H1 (cell line): ENCODE measurements around the gene TNS4. TPM values are rescaled to one million over a fixed set of nuclear protein-coding genes. Genes with fewer than 3 reads are reported as not detected.

ENCODE experiments used
- CTCF ChIA-PET: fragments of 300-600 bp; sonication (Branson Sonifier 250); formaldehyde crosslinking; loops from one replicate; lab custom pipeline; 2021; ENCODE audit not compliant: partially characterized antibody; lab: Charles Lee
- POLR2A ChIA-PET: fragments of 300-600 bp; sonication (Branson Sonifier 250); formaldehyde crosslinking; loops from one replicate; lab custom pipeline; 2021; ENCODE audit warnings: inconsistent platforms; ENCODE audit not compliant: partially characterized antibody; lab: Charles Lee
- DNase-seq, 2 experiments: peaks; one replicate each; pipeline versions ENCODE4 v3.0.0 to v3.0.0-alpha.2; 2010 to 2022; ENCODE audit warnings: low spot score in 2 of 2, low read depth in 1 of 2, mixed read lengths in 1 of 2
- FAIRE-seq: peaks from 2 replicates; lab custom pipeline; 2011; peaks lifted over from hg19 to GRCh38; lab: Jason Lieb, UNC
- H2AFZ ChIP-seq: 2 replicates; pipeline ENCODE4 v1.8.1; 2012; ENCODE audit warnings: low read length, inconsistent platforms
- H2AK5ac ChIP-seq: 2 replicates; pipeline ENCODE4 v1.6.1; 2013; ENCODE audit warnings: low read depth, low read length
- H2BK120ac ChIP-seq: replicated peaks from 2 replicates; pipeline ENCODE3; 2013; ENCODE audit warnings: low read depth, low read length, inconsistent platforms
- H2BK12ac ChIP-seq: 2 replicates; pipeline ENCODE4 v1.6.1; 2013; ENCODE audit warnings: low read depth, low read length
- H2BK15ac ChIP-seq: 2 replicates; pipeline ENCODE4 v1.6.1; 2013; ENCODE audit warnings: low read length
- H2BK20ac ChIP-seq: 2 replicates; pipeline ENCODE4 v1.6.1; 2013; ENCODE audit warnings: low read length
- H2BK5ac ChIP-seq: 2 replicates; pipeline ENCODE4 v1.6.1; 2013; ENCODE audit warnings: low read depth, low read length
- H3K14ac ChIP-seq: 2 replicates; pipeline ENCODE4 v1.6.1; 2013; ENCODE audit warnings: inconsistent platforms; ENCODE audit not compliant: insufficient read length
- H3K18ac ChIP-seq: 2 replicates; pipeline ENCODE4 v1.6.1; 2013; ENCODE audit warnings: low read length; ENCODE audit errors: extremely low read depth
- H3K23ac ChIP-seq: 2 replicates; pipeline ENCODE4 v1.6.1; 2013; ENCODE audit warnings: inconsistent platforms; ENCODE audit not compliant: insufficient read length
- H3K23me2 ChIP-seq: 2 replicates; pipeline ENCODE4 v1.6.1; 2013; ENCODE audit warnings: low read depth, low read length
- H3K27ac ChIP-seq: 2 replicates; pipeline ENCODE4 v1.6.1; 2011; ENCODE audit warnings: low read depth, low read length, inconsistent platforms
- H3K27me3 ChIP-seq, 4 experiments: replicated peaks in 1 of 4; 1 replicate in 1 of 4; 2 replicates in 3 of 4; pipeline versions ENCODE4 v1.6.1 to v1.8.1; 2011 to 2013; ENCODE audit warnings: low read length in 3 of 4, mild to moderate bottlenecking in 3 of 4, inconsistent platforms in 2 of 4, mixed read lengths in 2 of 4, moderate library complexity in 1 of 4; ENCODE audit not compliant: control insufficient read depth in 3 of 4, insufficient read depth in 3 of 4; ENCODE audit errors: extremely low read depth in 1 of 4
- H3K36me3 ChIP-seq, 4 experiments: 2 replicates each; pipeline versions ENCODE4 v1.6.1 to v1.8.1; 2011 to 2013; ENCODE audit warnings: mild to moderate bottlenecking in 4 of 4, low read length in 3 of 4, moderate library complexity in 2 of 4, control low read depth in 1 of 4, inconsistent platforms in 1 of 4; ENCODE audit not compliant: insufficient read depth in 4 of 4, control insufficient read depth in 2 of 4
- H3K4ac ChIP-seq: replicated peaks from 2 replicates; pipeline ENCODE3; 2013; ENCODE audit warnings: low read length, low read depth, mixed read lengths, inconsistent platforms; ENCODE audit not compliant: insufficient read length
- H3K4me1 ChIP-seq, 4 experiments: replicated peaks in 1 of 4; 1 replicate in 1 of 4; 2 replicates in 3 of 4; pipeline versions ENCODE4 v1.6.1 to v1.8.1; 2011 to 2013; ENCODE audit warnings: low read length in 3 of 4, inconsistent platforms in 2 of 4, mixed read lengths in 1 of 4; ENCODE audit not compliant: insufficient read depth in 4 of 4, control insufficient read depth in 3 of 4
- H3K4me2 ChIP-seq, 2 experiments: 2 replicates each; pipeline versions ENCODE4 v1.6.1 to v1.8.1; 2011 to 2013; ENCODE audit warnings: low read depth in 2 of 2, low read length in 2 of 2, control low read depth in 1 of 2, inconsistent platforms in 1 of 2, mild to moderate bottlenecking in 1 of 2; ENCODE audit not compliant: insufficient read depth in 1 of 2
- H3K4me3 ChIP-seq, 4 experiments: fragments of 200-600, 300-600 bp in 1 of 4; sonication (generic), shearing (Covaris generic), sonication (Bioruptor Twin) in 1 of 4; 2 replicates each; pipeline versions ENCODE4 v1.5.1 to v1.8.1; 2011 to 2016; ENCODE audit warnings: low read length in 4 of 4, low read depth in 3 of 4, control low read depth in 2 of 4, inconsistent platforms in 2 of 4, mild to moderate bottlenecking in 2 of 4, mixed read lengths in 1 of 4, moderate library complexity in 1 of 4; ENCODE audit not compliant: insufficient read depth in 2 of 4; ENCODE audit errors: extremely low read depth in 1 of 4
- H3K56ac ChIP-seq: replicated peaks from 2 replicates; pipeline ENCODE3; 2013; ENCODE audit warnings: low read depth, mild to moderate bottlenecking, mixed read lengths, low read length, inconsistent platforms; ENCODE audit not compliant: insufficient read length
- H3K79me1 ChIP-seq: 2 replicates; pipeline ENCODE4 v1.6.1; 2013; ENCODE audit warnings: low read depth, low read length, control low read depth
- H3K79me2 ChIP-seq, 2 experiments: 2 replicates each; pipeline versions ENCODE4 v1.6.1 to v1.8.1; 2012 to 2013; ENCODE audit warnings: low read length in 2 of 2, mild to moderate bottlenecking in 2 of 2, inconsistent platforms in 1 of 2; ENCODE audit not compliant: insufficient read depth in 2 of 2, control insufficient read depth in 1 of 2
- H3K9ac ChIP-seq, 4 experiments: replicated peaks in 1 of 4; 1 replicate in 1 of 4; 2 replicates in 3 of 4; pipeline versions ENCODE4 v1.6.1 to v1.8.1; 2011 to 2013; ENCODE audit warnings: low read depth in 3 of 4, low read length in 3 of 4, control low read depth in 2 of 4, mild to moderate bottlenecking in 2 of 4, moderate library complexity in 2 of 4, inconsistent platforms in 1 of 4; ENCODE audit errors: extremely low read depth in 1 of 4
- H3K9me3 ChIP-seq, 2 experiments: 2 replicates each; pipeline versions ENCODE4 v1.6.1 to v1.8.1; 2012 to 2013; ENCODE audit warnings: mild to moderate bottlenecking in 2 of 2, moderate library complexity in 2 of 2, control low read depth in 1 of 2, inconsistent platforms in 1 of 2, low read depth in 1 of 2, low read length in 1 of 2, mixed read lengths in 1 of 2; ENCODE audit not compliant: insufficient read depth in 2 of 2
- H4K20me1 ChIP-seq, 2 experiments: replicated peaks in 1 of 2; 2 replicates each; pipeline versions ENCODE3 to v1.8.1; 2011 to 2013; ENCODE audit warnings: inconsistent platforms in 2 of 2, low read length in 2 of 2, mild to moderate bottlenecking in 1 of 2; ENCODE audit not compliant: insufficient read depth in 2 of 2, control insufficient read depth in 1 of 2
- H4K5ac ChIP-seq: 2 replicates; pipeline ENCODE4 v1.6.1; 2013; ENCODE audit warnings: low read length, low read depth, mixed read lengths, inconsistent platforms; ENCODE audit not compliant: insufficient read length
- H4K8ac ChIP-seq: 2 replicates; pipeline ENCODE4 v1.8.0; 2013; ENCODE audit warnings: mild to moderate bottlenecking, moderate library complexity, low read length, inconsistent platforms; ENCODE audit not compliant: insufficient read depth; ENCODE audit errors: extremely low read depth
- H4K91ac ChIP-seq: replicated peaks from 2 replicates; pipeline ENCODE3; 2013; ENCODE audit warnings: low read length, mixed read lengths, inconsistent platforms; ENCODE audit not compliant: insufficient read length
- BACH1 ChIP-seq: IDR thresholded peaks from 2 replicates; pipeline ENCODE4 v1.6.1; 2012; ENCODE audit warnings: low read length, improper control_type of control experiment
- CTBP2 ChIP-seq: IDR thresholded peaks from 2 replicates; pipeline ENCODE4 v1.7.0; 2011; ENCODE audit warnings: borderline replicate concordance, mild to moderate bottlenecking, moderate library complexity, mixed read lengths, low read length; ENCODE audit not compliant: insufficient read depth, insufficient read length
- NRF1 ChIP-seq: IDR thresholded peaks from 2 replicates; pipeline ENCODE4 v1.6.1; 2011; ENCODE audit warnings: mild to moderate bottlenecking, low read depth, low read length, improper control_type of control experiment
- RBBP5 ChIP-seq: IDR thresholded peaks from 2 replicates; pipeline ENCODE4 v1.7.1; 2012; ENCODE audit warnings: low read depth, mild to moderate bottlenecking, inconsistent platforms, low read length, moderate library complexity, borderline replicate concordance
- SAP30 ChIP-seq: fragments of 300-600 bp; sonication (generic); IDR thresholded peaks from 2 replicates; pipeline ENCODE4 v1.7.1; 2012; ENCODE audit warnings: low read length, moderate library complexity, mild to moderate bottlenecking, inconsistent platforms; ENCODE audit not compliant: insufficient read depth, insufficient replicate concordance
- TAF7 ChIP-seq: optimal IDR thresholded peaks from 2 replicates; pipeline ENCODE3; 2011; ENCODE audit warnings: low read depth, mild to moderate bottlenecking, inconsistent platforms, low read length, moderate library complexity, borderline replicate concordance
- polyA plus RNA-seq, 7 experiments: library from polyadenylated mRNA; depleted of rRNA in 3 of 7; stranded (reverse) in 5 of 7; unstranded in 2 of 7; fragments of >200 nt in 5 of 7; fragments of 200-250 nt in 2 of 7; gene quantifications; 1 replicate in 5 of 7; 2 replicates in 1 of 7; 4 replicates in 1 of 7; pipeline versions ENCODE4 v1.2.1 to v1.2.3, GENCODE V29; 2011 to 2013; ENCODE audit warnings: missing spikeins in 2 of 7, mixed read lengths in 2 of 7
- total RNA-seq: library from RNA; stranded (reverse); fragmentation: NEBNext Ultra II Directional; extraction: Animal tissue kit (Norgen Biotek cat#: 25700); gene quantifications from 2 replicates; pipeline ENCODE4 v1.2.1, GENCODE V29; 2021
- TF ChIP-seq, protein P1 (sequence below): IDR thresholded peaks from 2 replicates; pipeline ENCODE4 v1.6.1; 2012; ENCODE audit warnings: low read length, inconsistent platforms
- TF ChIP-seq, protein P2 (sequence below), 3 experiments: IDR thresholded peaks; 1 replicate in 2 of 3; 2 replicates in 1 of 3; pipeline versions ENCODE4 v1.5.1 to v1.6.1; 2011; ENCODE audit warnings: low read length in 3 of 3, mild to moderate bottlenecking in 3 of 3, inconsistent platforms in 2 of 3, low read depth in 1 of 3, moderate library complexity in 1 of 3; ENCODE audit not compliant: insufficient read depth in 1 of 3; ENCODE audit errors: control extremely low read depth in 1 of 3

The TNS4 gene
- total and polyA plus RNA-seq, 2 of the 8 experiments (the other 6 are each of a cell fraction or from before 2014, with no cell fraction given), result 0.20 to 0.21 TPM

DNA sequence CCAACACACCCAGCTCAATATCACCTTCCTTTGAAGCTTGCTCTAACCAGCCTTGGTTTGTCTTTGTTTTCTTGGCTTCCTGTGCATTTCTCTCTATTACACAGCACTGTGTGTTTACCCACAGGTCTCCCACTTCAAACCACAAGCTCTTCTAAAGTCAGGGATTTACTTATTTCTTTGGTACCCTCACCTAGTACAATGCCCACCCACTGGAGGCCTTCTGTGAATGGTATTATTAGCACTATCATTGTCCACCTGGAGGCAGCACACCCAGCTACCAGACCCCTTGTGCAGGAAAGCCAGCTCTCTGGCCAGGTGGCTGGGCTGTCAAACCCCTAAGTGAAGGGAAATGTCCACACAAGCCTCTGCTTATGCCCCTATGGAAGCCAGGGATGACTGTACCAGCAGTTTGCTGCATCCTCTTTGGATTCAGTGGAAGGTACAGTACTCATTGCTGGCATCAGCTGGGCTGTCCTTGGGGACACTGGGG, 74.4 kb downstream of the TNS4 start:
- no peak overlapping the region for H2BK15ac ChIP-seq
- no peak overlapping the region for H2BK20ac ChIP-seq
- H3K79me2 ChIP-seq, result no peaks in the 10 kb centered on the region
- no peak overlapping the region for H3K56ac ChIP-seq
- CTCF ChIA-PET, result interaction anchor here (0.6 to 6.0 kb wide), 14 partner anchors 8 to 1123 kb away, joined by 3 to 50 read pairs (median 5); partner anchors contain the start of gene TOP2A
- POLR2A ChIA-PET, result interaction anchor here (1.6 to 2.1 kb wide), 2 partner anchors 10 to 34 kb away, joined by 5 read pairs; partner anchors contain the start of gene TOP2A
- H3K4me3 ChIP-seq, result no peak overlapping the region
- no peak overlapping the region for H2AFZ ChIP-seq
- H4K20me1 ChIP-seq, result no peaks in the 10 kb centered on the region
- H2BK5ac ChIP-seq, result no peak overlapping the region
- no peaks in the 10 kb centered on the region for H3K27me3 ChIP-seq
- no peaks in the 10 kb centered on the region; the same call in 1 of the 2 replicates for H3K23me2 ChIP-seq
- no peak overlapping the region for H4K5ac ChIP-seq
- no peak overlapping the region for H3K27ac ChIP-seq
- no peak overlapping the region for H3K14ac ChIP-seq
- H3K36me3 ChIP-seq, result no peaks in the 10 kb centered on the region
- no peak overlapping the region for H3K4ac ChIP-seq
- H3K79me1 ChIP-seq, result no peaks in the 10 kb centered on the region
- H4K91ac ChIP-seq, result no peak overlapping the region
- no peak overlapping the region for H3K23ac ChIP-seq
- H2AK5ac ChIP-seq, result no peak overlapping the region
- FAIRE-seq (no peak), DNase-seq (peak in 1 of 2 experiments; percentile 40)
- no peak overlapping the region for H3K18ac ChIP-seq
- H3K9me3 ChIP-seq, result no peaks in the 10 kb centered on the region
- H3K4me1 ChIP-seq, result peaks cover 3 to 12% (median 4%) of the 10 kb centered on the region in 4 experiments
- H2BK120ac ChIP-seq, result no peak overlapping the region
- no peak overlapping the region for H4K8ac ChIP-seq
- H3K4me2 ChIP-seq, result no peak overlapping the region
- no peak overlapping the region for H2BK12ac ChIP-seq
- no peak overlapping the region for H3K9ac ChIP-seq
- TF ChIP-seq CTBP2 (no peak), NRF1 (no peak), BACH1 (no peak), SAP30 (no peak), RBBP5 (no peak), TAF7 (no peak)
- TF ChIP-seq, protein P1, sequence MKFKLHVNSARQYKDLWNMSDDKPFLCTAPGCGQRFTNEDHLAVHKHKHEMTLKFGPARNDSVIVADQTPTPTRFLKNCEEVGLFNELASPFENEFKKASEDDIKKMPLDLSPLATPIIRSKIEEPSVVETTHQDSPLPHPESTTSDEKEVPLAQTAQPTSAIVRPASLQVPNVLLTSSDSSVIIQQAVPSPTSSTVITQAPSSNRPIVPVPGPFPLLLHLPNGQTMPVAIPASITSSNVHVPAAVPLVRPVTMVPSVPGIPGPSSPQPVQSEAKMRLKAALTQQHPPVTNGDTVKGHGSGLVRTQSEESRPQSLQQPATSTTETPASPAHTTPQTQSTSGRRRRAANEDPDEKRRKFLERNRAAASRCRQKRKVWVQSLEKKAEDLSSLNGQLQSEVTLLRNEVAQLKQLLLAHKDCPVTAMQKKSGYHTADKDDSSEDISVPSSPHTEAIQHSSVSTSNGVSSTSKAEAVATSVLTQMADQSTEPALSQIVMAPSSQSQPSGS, result no peak
- TF ChIP-seq, protein P2, sequence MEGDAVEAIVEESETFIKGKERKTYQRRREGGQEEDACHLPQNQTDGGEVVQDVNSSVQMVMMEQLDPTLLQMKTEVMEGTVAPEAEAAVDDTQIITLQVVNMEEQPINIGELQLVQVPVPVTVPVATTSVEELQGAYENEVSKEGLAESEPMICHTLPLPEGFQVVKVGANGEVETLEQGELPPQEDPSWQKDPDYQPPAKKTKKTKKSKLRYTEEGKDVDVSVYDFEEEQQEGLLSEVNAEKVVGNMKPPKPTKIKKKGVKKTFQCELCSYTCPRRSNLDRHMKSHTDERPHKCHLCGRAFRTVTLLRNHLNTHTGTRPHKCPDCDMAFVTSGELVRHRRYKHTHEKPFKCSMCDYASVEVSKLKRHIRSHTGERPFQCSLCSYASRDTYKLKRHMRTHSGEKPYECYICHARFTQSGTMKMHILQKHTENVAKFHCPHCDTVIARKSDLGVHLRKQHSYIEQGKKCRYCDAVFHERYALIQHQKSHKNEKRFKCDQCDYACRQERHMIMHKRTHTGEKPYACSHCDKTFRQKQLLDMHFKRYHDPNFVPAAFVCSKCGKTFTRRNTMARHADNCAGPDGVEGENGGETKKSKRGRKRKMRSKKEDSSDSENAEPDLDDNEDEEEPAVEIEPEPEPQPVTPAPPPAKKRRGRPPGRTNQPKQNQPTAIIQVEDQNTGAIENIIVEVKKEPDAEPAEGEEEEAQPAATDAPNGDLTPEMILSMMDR (IDR thresholded peaks at IDR 0.05; ENCODE audit: control extremely low read depth in 1 of 3, insufficient read depth in 1 of 3, low read depth in 1 of 3, low read length in 3 of 3), result no peak
